Astrocyte of the cerebellum (primary cell): ENCODE measurements around the gene ITPR2.
A peak's percentile ranks its signal among the peaks of the same experiment; 100 is the strongest.

Experiments used
- DNase-seq: peaks from one replicate; pipeline ENCODE4 v3.0.0-alpha.2; 2011; ENCODE audit warnings: low read depth
- H3K4me3 ChIP-seq: 2 replicates; pipeline ENCODE4 v1.5.1; 2011; ENCODE audit warnings: mild to moderate bottlenecking, low read depth, low read length, moderate library complexity
- in situ Hi-C: cut with HindIII; loops from 2 replicates; pipeline ENCODE4 v1.10.0; 2017; ENCODE audit warnings: low sequenced_read_pairs
- TF ChIP-seq, protein P1 (sequence below): IDR thresholded peaks from 2 replicates; pipeline ENCODE4 v1.5.1; 2012; ENCODE audit warnings: low read length, low read depth, moderate library complexity, mild to moderate bottlenecking; ENCODE audit errors: missing control alignments

Gene ITPR2

DNA sequence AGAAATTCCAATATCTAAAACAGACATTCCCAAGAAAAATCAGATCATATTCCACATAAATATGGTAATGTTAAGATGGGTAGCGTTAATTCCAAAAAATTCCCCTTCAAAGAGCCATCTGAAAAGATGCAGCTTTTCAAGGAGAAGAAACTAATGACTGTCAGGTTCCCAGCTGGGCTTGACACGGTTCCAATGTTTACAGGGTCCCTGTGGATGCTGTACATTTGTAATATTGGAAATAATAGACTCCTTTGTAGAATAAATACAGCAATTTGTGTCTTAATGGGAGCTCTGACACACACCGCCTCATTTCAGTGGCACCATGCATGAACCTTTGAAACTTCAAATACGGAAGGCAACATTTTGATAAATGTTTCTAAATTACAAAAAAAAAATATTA, 140.6 kb downstream of the ITPR2 start:
- H3K4me3 ChIP-seq = no peak overlapping the region
- in situ Hi-C loops = no loop called here
- no peak for DNase-seq
- TF ChIP-seq, protein P1, sequence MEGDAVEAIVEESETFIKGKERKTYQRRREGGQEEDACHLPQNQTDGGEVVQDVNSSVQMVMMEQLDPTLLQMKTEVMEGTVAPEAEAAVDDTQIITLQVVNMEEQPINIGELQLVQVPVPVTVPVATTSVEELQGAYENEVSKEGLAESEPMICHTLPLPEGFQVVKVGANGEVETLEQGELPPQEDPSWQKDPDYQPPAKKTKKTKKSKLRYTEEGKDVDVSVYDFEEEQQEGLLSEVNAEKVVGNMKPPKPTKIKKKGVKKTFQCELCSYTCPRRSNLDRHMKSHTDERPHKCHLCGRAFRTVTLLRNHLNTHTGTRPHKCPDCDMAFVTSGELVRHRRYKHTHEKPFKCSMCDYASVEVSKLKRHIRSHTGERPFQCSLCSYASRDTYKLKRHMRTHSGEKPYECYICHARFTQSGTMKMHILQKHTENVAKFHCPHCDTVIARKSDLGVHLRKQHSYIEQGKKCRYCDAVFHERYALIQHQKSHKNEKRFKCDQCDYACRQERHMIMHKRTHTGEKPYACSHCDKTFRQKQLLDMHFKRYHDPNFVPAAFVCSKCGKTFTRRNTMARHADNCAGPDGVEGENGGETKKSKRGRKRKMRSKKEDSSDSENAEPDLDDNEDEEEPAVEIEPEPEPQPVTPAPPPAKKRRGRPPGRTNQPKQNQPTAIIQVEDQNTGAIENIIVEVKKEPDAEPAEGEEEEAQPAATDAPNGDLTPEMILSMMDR = no peak

DNA sequence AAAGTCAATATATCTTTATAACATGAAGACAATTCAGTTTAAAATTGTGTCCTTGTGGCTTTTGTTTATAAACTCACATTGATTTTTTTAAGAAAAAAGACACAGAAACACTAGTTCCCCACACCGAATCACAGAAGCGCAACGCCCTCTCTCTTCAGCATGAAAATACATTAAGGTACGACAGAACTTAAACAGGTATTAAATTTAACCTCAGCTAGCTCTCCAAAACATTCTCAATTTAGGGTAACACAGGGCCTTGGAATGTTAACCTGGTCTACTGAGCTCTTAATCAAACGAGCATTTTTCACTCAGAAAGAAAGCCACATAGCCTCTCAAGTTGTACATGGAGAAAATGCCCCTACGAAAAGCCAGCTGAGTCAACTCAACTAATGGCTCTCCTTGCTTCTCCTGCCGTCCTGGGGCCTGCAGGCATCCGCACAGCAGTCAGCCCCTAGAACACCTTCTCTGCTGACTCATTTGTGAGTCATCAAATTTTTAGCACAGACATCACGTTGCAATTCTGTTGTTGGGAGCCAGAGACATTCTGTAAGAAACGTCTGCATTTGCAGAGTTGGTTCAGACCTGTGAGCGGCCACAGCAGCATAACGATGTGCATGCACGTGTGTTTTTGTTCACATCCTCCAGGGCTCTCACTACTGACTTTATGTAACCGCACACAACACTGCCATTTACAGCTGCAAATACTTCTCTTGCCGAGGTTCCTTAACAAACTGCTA, 141.6 kb downstream of the ITPR2 start:
- in situ Hi-C loops = no loop called here
- H3K4me3 ChIP-seq = no peak overlapping the region
- DNase-seq = peak; percentile 93
- TF ChIP-seq, protein P1 = no peak

DNA sequence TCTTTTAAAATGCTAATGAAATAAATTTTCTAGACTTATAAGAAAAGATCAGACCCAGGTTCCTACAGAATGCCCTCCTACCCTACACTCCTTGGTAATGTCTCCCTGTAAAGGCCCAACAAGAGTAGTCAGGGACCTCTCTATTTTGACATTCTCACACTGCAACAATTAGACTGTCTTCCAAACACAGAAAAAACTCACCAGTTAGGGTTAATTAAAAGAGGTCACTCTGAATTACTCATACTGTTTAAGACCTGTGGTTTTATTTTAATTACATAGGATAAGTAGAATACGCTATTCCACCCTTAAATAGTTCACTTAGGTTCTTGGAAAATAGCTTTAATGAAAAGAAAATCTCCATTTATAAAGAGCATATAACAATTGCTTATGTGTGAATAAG, 142.4 kb downstream of the ITPR2 start:
- H3K4me3 ChIP-seq = no peak overlapping the region
- in situ Hi-C loops = no loop called here
- no peak for DNase-seq
- TF ChIP-seq, protein P1 = no peak

DNA sequence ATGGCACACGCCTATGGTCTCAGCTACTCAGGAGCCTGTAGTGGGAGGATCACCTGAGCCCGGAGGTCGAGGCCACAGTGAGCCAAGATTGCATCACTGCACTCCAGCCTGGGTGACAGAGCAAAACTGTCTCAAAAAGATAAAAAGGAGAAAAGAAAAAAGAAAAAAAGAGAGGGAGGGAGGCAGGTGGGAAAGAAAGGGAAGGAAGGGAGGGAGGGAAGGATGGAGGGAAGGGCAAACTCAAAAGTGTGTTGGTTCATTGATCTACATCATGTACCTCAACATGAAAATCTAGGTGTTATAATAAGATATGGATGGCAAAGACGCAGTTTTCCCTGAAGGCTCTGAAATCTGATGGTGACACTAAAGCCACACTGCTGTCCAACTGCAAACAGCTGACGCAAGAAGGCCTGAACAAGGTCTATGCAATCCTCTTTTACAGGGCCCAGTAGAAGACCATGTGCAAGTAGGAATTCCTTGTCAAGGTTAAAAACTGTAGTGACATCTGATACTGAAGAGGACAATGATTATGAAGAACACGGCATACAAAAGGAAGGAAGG, 143.6 kb downstream of the ITPR2 start:
- H3K4me3 ChIP-seq = no peak overlapping the region
- in situ Hi-C loops = no loop called here
- no peak for DNase-seq
- TF ChIP-seq, protein P1 = no peak

DNA sequence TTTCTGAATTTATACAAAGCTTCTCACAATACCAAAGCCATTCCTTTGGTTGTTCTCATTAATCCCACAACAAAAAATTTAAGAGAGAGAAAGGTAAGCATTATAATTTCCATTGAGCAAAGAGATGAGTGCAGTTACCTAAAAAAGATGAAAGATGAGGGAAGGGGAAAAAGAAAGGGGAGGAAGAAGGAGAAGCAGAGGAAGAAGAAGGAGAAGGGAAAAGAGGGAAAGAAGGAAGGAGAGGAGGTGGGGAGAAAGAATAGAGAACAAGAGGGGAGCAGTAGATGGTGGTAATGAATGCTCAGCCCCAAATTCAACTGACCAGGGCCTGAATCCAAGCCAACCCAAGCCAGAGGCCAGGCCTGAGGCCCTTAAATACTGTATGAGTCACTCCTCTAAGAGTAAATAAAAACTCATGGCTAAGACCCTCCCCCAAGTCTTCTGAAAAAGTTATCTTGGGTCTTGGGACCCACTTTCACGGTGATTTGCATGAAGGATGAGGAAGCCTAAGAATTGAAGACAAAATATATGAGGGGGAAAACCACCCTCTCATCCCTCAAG, 144.6 kb downstream of the ITPR2 start:
- TF ChIP-seq, protein P1 = no peak
- in situ Hi-C loops = no loop called here
- H3K4me3 ChIP-seq = no peak overlapping the region
- DNase-seq = no peak

DNA sequence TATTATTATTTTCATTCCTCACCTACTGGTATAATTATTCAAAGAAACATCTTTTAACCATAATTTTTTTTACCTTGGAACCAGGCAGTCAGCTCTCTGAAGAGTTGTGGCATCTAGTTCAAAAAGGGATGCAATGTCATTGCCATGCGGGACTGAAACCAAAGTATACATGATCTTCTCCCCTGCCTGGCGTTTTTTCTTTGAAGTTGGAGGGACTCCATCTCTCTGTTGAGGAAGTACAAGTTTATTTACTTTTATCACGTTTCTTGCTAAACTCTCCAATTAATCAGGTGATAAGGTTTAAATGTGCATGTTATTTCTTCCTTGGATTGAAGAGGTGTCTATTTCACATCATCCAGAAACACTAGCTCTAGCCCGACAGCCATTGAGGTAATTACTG, 146.6 kb downstream of the ITPR2 start:
- TF ChIP-seq, protein P1 = no peak
- DNase-seq = no peak
- in situ Hi-C loops = no loop called here
- no peak overlapping the region for H3K4me3 ChIP-seq
